Rectal smooth muscle tissue (tissue), 1 donor: ENCODE data around the gene LZTR1.
A peak's percentile ranks its signal among the peaks of the same experiment; 100 is the strongest.
"Not testable (repeated sequence)": the region's sequence is repeated elsewhere in the genome, so short reads cannot be mapped to it uniquely, and the experiment has no call there.

ENCODE experiments used
- H3K27ac ChIP-seq: one replicate; pipeline ENCODE4 v1.7.0; 2013; ENCODE audit warnings: low read depth, low read length, inconsistent platforms
- H3K27me3 ChIP-seq: one replicate; pipeline ENCODE4 v1.7.0; 2013; ENCODE audit warnings: low read length; ENCODE audit not compliant: control insufficient read depth, insufficient read depth
- H3K36me3 ChIP-seq: one replicate; pipeline ENCODE4 v1.7.0; 2013; ENCODE audit warnings: low read length; ENCODE audit not compliant: control insufficient read depth, insufficient read depth
- H3K4me1 ChIP-seq: one replicate; pipeline ENCODE4 v1.7.0; 2013; ENCODE audit warnings: low read length; ENCODE audit not compliant: control insufficient read depth, insufficient read depth
- H3K4me3 ChIP-seq: one replicate; pipeline ENCODE4 v1.7.0; 2013; ENCODE audit warnings: low read length
- H3K9ac ChIP-seq: one replicate; pipeline ENCODE4 v1.7.0; 2013; ENCODE audit warnings: low read length

Gene LZTR1

DNA sequence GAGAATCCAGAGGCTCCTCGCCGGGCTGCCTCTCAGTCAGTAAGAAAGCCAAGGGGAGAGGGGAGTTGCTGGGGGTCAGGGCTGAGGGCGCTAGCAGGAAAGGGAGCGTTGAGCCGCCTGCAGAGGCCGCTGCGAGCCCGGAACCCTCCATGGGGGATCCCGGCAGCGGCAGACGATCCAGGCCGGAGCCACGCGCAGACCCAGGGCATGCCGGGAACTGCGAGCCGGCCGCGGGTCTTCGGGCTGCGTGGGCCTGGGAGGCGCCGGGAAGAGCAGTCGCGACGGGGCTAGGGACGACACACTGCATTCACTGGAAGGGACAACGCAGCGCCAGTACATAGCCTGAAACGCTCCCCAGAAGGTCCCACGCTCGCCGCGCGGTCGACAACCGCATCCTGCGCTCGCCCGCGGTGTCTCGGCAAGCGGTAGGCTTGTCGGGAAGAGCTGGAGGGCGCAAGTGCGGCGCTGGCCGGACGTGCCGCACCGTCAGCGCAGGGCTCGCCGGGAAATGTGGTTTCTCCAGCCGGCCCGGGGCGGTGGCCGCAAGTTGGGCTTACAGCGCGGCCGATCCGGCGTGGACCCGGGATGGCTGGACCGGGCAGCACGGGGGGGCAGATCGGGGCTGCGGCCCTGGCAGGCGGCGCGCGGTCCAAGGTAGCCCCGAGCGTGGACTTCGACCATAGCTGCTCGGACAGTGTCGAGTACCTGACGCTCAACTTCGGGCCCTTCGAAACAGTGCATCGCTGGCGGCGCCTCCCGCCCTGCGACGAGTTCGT, at the start of gene LZTR1:
TSS of gene LZTR1 (plus strand) at position 511 of the 776 bp plus-strand sequence. CDS start at position 586, 75 bp downstream.
- H3K4me3 ChIP-seq, result peak within 1 kb of the TSS; percentile 90
- H3K27me3 ChIP-seq, result no peaks in the 10 kb centered on the region
- peaks cover 13% of the 10 kb centered on the region for H3K36me3 ChIP-seq
- H3K9ac ChIP-seq, result peak within 1 kb of the TSS; percentile 57
- peaks cover 19% of the 10 kb centered on the region for H3K4me1 ChIP-seq
- peak within 1 kb of the TSS; percentile 81 for H3K27ac ChIP-seq

DNA sequence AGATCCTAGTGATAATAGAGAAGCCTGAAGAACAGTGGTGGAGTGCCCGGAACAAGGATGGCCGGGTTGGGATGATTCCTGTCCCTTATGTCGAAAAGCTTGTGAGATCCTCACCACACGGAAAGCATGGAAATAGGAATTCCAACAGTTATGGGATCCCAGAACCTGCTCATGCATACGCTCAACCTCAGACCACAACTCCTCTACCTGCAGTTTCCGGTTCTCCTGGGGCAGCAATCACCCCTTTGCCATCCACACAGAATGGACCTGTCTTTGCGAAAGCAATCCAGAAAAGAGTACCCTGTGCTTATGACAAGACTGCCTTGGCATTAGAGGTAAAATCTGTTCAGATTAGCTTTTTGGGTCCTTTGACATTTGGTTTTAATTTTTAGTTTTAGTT, 48.2 kb upstream of the LZTR1 start:
- H3K27ac ChIP-seq, result no peak overlapping the region
- peaks cover 17% of the 10 kb centered on the region for H3K36me3 ChIP-seq
- H3K4me3 ChIP-seq, result no peak overlapping the region
- peaks cover 7% of the 10 kb centered on the region for H3K4me1 ChIP-seq
- no peak overlapping the region for H3K9ac ChIP-seq
- H3K27me3 ChIP-seq, result no peaks in the 10 kb centered on the region

DNA sequence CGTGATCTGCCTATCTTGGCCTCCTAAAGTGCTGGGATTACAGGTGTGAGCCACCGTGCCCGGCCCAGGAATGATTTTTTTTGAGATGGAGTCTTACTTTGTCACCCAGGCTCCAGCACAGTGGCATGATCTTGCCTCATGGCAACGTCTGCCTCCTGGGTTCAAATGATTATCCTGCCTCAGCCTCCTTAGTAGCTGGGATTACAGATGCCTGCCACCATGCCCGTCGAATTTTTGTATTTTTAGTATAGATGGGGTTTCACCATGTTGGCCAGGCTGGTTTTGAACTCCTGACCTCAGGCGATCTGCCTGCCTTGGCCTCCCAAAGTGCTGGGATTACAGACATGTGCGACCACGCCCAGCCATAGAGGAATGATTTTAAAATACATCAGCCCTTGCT, 47.0 kb upstream of the LZTR1 start:
- not testable (repeated sequence) for H3K27ac ChIP-seq, H3K27me3 ChIP-seq, H3K4me3 ChIP-seq, H3K9ac ChIP-seq, H3K4me1 ChIP-seq
- H3K36me3 ChIP-seq, result peaks cover 17% of the 10 kb centered on the region

DNA sequence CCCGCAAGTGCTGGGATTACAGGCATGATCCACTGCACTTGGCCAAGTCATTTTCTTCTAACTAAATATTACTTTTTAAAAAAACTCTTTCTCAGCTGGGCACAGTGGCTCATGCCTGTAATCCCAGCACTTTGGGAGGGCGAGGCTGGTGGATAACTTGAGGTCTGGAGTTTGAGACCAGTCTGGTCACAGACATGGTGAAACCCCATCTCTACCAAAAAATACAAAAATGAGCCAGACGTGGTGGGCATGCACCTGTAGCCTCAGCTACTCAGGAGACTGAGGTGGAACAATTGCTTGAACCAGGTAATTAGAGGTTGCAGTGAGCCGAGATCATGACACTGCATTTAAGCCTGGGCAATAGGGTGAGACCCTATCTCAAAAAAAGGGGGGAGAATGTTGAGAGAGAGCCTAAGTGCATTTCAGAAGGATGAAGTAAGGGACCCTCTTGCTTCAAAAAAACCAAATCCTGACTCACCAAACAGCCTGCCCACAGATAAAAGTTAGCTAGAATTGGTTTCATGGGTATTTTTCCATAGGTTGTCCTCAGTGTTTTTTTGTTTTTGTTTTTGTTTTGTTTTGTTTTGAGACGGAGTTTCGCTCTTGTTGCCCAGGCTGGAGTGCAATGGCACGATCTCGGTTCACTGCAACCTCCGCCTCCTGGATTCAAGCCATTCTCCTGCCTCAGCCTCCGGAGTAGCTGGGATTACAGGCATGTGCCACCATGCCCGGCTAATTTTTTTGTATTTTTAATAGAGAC, 46.1 kb upstream of the LZTR1 start:
- H3K4me1 ChIP-seq, H3K4me3 ChIP-seq, H3K27ac ChIP-seq, H3K27me3 ChIP-seq, H3K9ac ChIP-seq: not testable (repeated sequence)
- peaks cover 17% of the 10 kb centered on the region for H3K36me3 ChIP-seq

DNA sequence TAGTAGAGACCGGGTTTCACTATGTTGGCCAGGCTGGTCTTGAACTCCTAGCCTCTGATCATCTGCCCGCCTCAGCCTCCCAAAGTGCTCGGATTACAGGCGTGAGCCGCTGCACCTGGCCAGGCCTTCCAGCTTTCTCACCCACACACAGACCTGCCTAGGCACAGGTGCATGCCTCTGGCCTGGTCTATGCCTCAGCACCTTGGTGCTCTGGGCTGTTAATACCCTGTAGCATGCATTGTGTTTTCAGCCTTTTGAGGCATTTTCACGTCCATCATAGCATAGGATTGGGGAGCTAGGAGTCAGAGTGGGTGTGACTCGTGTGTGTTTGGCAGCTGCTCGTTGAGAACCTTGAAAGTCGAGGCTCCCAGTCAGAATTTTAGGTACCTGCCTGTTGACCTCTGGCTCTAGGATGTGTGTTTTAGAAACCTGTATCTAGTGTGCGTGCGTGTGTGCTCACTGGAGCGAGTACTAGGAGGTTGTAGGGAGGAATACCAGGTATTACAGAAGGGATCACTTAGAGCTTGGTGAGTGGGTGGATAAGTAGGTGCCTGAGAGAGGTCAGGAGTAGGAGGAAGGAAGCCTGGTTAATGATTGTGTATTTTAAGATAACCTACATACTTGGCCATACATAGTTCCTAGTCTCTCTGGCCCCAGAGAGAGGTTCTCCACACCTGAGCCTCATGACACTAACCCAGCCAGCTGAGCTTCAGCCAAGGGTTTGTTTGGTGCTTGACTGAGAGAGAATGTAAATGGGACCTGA, 44.9 kb upstream of the LZTR1 start:
- H3K27me3 ChIP-seq, result no peaks in the 10 kb centered on the region
- peak overlapping the region; percentile 28 for H3K4me3 ChIP-seq
- no peak overlapping the region for H3K27ac ChIP-seq
- H3K4me1 ChIP-seq, result peaks cover 7% of the 10 kb centered on the region
- no peak overlapping the region for H3K9ac ChIP-seq
- peaks cover 17% of the 10 kb centered on the region for H3K36me3 ChIP-seq

DNA sequence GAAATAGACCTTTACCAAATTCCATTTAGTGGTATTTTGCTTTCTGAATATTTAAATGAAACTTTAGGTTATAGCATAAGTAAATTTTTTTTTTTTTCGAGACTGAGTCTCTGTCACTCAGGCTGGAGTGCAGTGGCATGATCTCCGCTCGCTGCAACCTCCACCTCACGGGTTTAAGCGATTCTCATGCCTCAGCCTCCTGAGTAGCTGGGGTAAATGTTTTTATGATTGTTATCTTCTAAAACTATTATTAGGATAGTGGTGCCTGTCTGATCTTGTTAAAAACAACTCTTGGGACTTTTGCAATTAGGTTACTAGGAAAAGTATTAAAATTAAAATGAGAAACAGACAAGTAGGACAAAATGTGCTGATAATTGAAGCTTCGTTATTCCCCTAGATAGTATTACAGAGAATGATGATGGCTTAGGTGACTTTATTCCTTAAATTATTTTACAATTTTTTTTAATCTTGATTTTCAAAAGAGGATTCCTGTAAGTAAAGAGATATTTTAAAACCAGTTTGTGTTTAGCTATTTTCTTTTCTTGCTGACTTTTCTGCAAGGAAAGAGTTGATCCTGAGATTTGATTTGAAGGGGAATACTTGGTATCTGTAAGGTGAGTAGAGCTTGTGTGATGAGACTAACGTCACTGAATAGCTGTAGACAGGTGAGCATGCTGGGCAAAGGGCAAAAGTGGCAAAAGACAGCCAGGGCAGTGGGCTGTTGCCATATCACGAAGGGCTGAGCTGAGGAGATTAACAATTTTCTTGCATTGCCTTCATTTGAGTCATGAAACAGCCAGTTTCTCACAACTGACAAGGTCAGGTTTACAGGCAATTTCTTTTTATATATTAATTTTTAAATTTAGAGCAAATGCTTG, 44.1 kb upstream of the LZTR1 start:
- no peak overlapping the region for H3K27ac ChIP-seq
- H3K27me3 ChIP-seq, result no peaks in the 10 kb centered on the region
- no peak overlapping the region for H3K9ac ChIP-seq
- H3K4me1 ChIP-seq, result peaks cover 7% of the 10 kb centered on the region
- no peak overlapping the region for H3K4me3 ChIP-seq
- H3K36me3 ChIP-seq, result peaks cover 17% of the 10 kb centered on the region

DNA sequence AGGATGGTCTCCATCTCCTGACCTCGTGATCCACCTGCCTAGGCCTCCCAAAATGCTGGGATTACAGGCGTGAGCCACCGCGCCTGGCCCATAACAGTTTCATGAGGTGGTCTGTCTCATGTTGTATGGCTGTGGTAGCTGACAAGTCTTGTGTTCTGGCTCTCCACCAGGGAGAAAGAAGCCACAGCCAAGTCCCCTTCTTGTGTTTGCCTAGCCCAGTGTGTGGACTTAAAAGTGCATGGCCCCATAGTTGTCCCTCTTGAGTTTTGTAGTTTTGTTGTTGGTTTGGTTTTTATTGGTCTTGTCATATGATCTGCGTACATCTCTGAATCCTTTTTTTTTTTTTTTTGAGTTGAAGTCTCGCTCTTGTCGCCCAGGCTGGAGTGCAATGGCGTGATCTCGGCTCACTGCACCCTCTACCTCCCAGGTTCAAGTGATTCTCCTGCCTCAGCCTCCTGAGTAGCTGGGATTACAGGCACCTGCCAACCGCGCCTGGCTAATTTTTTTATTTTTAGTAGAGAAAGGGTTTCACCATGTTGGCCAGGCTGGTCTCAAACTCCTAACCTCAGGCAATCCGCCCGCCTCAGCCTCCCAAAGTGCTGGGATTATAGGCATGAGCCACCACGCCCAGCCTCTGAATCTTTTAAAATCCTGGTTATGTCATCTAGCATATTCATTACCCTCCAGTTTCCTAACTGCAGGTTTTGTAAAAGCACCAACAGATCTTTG, 42.5 kb upstream of the LZTR1 start:
- H3K4me3 ChIP-seq, H3K9ac ChIP-seq, H3K4me1 ChIP-seq, H3K27me3 ChIP-seq, H3K27ac ChIP-seq: not testable (repeated sequence)
- peaks cover 11% of the 10 kb centered on the region for H3K36me3 ChIP-seq

DNA sequence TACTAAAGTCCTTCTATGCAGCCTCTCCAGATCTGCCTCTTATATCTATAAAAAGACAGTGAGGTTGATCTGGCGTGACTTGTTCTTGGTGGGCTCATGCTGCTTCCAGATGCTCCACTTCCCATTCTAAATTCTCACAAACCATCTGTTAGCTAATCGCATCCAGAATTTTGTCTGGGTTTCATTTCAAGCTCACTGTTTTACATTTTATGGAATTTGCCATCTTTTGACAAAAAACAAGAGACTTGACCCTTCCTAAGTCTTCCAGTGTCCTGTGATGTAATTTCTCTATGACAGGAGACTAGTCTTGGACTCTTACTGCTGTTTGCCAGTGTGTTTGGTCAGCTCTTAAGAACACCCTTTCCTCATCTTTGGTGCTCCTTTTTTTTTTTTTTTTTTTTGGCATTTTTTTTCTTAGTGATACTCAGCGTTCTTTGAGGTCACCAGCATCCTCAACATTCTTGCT, 41.9 kb upstream of the LZTR1 start:
- peaks cover 7% of the 10 kb centered on the region for H3K4me1 ChIP-seq
- H3K9ac ChIP-seq, result no peak overlapping the region
- H3K27ac ChIP-seq, result no peak overlapping the region
- H3K36me3 ChIP-seq, result peaks cover 11% of the 10 kb centered on the region
- H3K4me3 ChIP-seq, result no peak overlapping the region
- no peaks in the 10 kb centered on the region for H3K27me3 ChIP-seq

DNA sequence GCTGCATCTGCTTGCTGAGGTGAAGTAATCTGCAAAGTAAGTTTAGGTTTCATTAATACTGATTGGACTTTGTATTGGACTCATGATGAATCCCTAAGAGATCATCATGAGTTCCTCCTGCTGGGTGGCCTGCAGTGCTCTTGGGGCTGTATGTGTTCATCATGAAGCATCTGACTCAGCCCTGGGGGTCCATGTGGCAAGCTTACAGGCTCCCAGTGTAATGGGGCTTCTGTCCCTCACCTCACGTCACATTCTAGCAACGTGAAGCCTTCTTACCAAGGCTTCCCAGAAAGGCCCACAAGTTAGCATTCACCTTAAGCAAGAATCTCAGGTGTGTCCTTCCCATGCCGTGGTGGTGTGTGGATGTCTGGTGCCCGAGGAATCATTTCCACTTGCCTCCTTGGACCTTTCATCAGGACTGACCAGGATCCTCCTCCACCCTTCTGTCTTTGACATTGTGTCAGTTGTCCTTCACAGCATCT, 41.2 kb upstream of the LZTR1 start:
- Histone ChIP-seq H3K27ac (no peak overlapping the region), H3K36me3 (peaks cover 8% of the 10 kb centered on the region), H3K27me3 (no peaks in the 10 kb centered on the region), H3K4me1 (peaks cover 7% of the 10 kb centered on the region), H3K4me3 (no peak overlapping the region), H3K9ac (no peak overlapping the region)

DNA sequence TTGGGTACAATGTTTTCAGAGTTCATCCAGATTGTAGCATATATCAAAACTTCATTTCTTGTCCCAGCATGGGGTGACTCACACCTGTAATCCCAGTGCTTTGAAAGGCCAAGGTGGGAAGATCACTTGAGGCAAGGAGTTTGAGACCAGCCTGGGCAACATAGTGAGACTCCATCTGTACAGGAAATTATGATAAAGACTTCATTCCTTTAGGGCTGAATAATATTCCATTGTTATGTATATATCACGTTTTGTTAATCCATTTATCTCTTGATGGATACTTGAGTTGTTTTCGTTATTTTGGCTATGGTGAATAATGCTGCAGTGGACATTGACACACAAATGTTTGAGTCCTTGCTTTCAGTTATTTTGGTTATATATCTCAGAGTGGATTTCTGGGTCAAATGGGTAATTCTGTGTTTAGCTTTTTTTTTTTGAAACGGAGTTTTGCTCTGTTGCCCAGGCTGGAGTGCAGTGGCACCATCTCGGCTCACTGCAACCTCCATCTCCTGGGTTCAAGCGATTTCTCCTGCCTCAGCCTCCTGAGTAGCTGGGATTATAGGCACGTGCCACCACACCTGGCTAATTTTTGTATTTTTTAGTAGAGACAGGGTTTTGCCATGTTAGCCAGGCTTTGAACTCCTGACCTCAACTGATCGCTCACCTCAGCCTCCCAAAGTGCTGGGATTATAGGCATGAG, 39.7 kb upstream of the LZTR1 start:
- not testable (repeated sequence) for H3K4me1 ChIP-seq, H3K27ac ChIP-seq, H3K4me3 ChIP-seq, H3K9ac ChIP-seq, H3K36me3 ChIP-seq, H3K27me3 ChIP-seq
